GM12801 (cell line): ENCODE measurements around the gene KCTD12.

Source experiments
- TF ChIP-seq, protein P1 (sequence below): IDR thresholded peaks from one replicate; pipeline ENCODE4 v1.5.1; 2011; ENCODE audit warnings: control low read depth; ENCODE audit not compliant: insufficient read length; ENCODE audit errors: extremely low read depth

KCTD12 gene

DNA sequence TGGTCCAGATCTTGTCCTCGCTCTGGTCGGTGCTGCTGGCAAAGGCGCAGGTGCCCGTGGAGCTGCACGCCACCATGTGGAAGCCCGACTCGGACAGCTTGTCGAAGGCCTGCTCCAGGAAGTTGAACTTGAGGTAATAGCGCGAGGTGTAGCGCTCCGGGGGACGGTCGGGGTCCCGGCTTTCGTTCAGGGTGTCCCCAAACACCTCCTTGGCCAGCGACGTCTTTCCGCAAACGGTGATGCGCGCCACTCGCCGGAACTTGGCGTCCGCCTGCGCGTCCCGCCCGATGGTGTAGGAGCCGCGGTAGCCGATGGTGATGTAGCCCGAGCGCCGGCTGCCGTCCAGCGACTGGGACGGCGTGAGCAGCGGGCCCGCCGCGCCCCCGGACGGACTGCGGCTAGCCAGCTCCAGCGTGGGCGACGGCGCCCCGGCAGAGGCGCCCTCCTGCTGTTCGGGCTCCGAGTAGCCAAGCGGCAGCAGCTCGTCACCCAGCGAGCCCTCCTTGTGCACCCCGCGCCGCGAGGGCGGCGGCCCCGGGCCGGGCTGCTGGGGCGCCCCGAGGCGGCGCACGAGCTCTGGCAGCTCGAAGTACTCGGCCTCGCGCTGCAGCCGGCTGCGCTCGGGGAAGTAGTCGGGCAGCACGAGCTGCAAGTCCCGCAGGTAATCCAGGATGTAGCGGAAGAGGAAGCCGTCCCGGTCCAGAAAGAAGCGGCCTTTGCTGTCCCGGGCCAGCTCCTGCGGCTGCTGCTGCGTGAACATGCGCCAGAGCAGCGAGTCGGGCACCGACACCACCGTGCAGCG is 801 bp downstream of the KCTD12 start:
- TF ChIP-seq, protein P1, sequence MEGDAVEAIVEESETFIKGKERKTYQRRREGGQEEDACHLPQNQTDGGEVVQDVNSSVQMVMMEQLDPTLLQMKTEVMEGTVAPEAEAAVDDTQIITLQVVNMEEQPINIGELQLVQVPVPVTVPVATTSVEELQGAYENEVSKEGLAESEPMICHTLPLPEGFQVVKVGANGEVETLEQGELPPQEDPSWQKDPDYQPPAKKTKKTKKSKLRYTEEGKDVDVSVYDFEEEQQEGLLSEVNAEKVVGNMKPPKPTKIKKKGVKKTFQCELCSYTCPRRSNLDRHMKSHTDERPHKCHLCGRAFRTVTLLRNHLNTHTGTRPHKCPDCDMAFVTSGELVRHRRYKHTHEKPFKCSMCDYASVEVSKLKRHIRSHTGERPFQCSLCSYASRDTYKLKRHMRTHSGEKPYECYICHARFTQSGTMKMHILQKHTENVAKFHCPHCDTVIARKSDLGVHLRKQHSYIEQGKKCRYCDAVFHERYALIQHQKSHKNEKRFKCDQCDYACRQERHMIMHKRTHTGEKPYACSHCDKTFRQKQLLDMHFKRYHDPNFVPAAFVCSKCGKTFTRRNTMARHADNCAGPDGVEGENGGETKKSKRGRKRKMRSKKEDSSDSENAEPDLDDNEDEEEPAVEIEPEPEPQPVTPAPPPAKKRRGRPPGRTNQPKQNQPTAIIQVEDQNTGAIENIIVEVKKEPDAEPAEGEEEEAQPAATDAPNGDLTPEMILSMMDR = no peak

DNA sequence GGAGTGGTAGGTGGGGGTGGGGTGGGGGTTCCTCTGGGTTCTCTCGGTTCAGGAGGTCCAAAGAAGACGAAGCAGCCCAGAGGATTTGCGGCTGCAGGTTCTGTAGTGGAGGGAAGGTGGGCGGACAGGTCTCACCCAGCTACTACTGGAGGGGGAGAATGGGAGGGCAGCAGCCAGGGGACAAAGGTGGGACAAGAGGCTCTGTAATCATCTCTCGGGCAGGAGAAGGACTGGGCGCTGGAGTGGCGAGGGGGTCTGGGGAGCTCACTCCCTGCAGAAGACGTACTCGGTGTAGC is 1.4 kb downstream of the KCTD12 start:
- TF ChIP-seq, protein P1 = no peak

DNA sequence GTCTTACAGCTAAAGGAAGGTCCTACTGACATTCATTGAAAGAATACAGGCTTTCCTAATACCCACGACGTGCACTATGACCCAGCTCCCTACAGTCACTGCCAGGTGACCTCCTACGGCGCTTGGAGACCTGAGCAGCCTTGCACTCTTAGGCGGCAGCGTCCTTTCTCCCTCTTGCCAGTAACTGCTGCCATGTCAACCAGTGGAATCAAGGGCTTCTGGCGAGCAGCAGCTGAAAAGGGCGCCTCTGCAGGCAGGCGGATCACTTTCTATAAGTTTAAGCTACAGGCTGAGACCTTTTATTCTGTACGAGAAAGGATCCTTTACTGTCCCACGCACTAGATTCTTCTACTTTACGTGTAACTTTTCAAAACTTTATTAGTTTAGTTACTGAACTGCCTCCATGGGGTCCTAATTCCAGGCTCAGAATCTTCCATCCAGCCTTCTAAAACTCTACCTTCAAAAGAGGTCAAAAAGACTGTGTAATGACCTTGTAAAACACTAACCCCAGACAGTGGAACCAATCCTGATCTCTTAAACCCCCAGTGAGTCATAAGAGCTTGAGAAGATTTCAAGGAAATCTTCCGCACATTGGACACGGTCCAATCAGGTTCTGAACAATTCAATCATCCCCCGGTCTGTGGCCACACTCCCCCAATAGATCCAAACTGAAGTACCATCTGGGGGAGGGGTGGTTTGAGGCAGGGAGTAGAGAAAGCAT is 1.9 kb downstream of the KCTD12 start:
- TF ChIP-seq, protein P1 = no peak

DNA sequence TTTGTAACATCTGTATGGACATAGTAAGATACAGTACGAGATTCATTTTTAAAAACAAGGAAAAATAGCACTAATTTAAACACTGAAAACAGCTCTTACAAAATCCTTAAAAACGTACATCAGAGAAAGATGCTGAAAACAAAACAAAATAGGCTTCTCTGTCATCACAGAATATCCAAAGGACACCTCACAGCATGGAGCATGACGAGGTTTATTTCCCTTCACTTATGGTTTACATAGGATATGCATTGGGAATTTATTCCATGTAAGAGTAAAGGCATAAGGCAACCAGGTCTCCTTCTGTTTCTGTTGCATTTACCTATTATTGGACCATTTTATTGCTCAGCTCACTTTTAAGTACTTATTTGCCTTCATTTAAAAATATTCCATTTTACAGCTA is 3.0 kb downstream of the KCTD12 start:
- TF ChIP-seq, protein P1 = no peak

DNA sequence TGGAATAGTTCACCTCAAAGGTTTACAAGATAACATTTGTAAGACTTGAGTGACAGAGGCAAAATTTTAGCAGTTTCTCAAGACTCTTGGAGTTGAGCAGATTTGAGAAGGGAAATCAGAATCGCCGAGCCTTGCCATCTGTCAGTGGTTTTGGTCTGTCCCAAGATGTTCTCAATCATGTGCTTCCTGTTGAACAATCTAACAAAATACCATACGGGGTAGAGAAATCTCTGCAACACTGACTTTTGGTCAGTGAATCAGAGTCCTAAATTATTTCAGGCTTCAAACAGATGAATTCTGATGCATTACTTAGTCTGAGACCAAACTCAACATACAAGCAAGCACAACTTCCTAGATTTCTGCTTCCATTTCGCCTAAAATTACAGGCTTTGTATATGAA is 3.8 kb downstream of the KCTD12 start:
- TF ChIP-seq, protein P1 = no peak

DNA sequence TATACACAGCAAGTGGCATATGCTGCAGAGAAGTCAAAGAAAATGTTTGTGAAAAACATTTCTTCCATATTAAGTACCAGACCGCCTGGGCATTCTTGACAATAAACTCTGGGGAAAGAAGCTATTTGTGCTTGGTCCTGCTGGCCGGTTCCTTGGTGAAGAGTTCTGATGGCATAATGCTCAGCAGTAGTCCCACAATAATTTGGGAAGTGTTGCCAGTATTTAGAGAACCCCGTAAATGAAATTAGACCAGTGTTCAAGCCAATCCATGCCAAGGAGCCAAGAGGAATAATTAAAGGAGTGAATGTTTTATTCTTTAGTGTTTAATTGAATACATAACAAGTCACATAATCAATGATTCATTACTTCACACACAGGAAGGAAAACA is 6.3 kb downstream of the KCTD12 start:
- TF ChIP-seq, protein P1 = no peak

DNA sequence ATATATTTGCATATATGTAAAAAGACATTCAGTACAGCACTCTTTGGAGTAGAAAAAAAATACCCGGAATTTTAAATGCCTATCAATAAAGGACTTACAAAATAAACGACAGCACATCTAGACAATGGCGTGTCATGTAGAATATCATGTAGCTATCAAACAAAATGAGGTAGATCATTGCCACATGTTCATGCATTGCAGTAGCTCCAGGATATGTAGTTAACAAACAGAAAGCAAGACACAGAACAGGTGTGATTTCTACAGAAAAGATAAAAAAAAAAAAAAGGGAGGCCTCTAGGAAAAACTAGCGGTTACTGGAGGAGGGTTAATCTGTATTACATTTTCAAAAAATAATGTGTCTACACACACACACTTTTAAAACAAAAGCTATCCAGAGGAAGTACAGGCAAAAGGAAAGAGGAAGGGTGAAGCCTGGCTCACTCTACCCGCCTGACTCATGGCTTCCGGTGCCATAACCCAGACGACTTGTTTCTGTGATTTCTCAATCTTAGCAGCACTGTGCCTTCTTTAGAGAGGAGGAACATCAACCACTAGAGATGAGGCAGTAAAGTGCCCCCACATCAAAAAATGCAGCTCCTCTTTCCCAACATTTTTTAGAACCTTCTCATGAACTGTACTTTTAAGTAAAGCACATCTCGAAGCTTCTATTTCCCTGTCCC is 6.9 kb downstream of the KCTD12 start:
- TF ChIP-seq, protein P1 = no peak
